A549 (cell line): ENCODE data around the gene TUSC2.

Experiments
- BHLHE40 ChIP-seq: IDR thresholded peaks from 2 replicates; pipeline ENCODE4 v1.6.1; 2012; ENCODE audit warnings: low read depth, low read length, inconsistent platforms
- CBX8 ChIP-seq: fragments of 200-600 bp; sonication (generic); IDR thresholded peaks from 2 replicates; pipeline ENCODE4 v1.6.1; 2016
- CHD2 ChIP-seq: fragments of 150-350 bp; IDR thresholded peaks from 2 replicates; pipeline ENCODE4 v1.6.1; 2014; ENCODE audit warnings: low read length; ENCODE audit not compliant: partially characterized antibody
- CTCF ChIP-seq: fragments of >200 bp; sonication (Bioruptor Twin); formaldehyde crosslinking; IDR thresholded peaks from 3 replicates; pipeline ENCODE4 v1.5.1; 2016
- ELK1 ChIP-seq: fragments of 150-350 bp; IDR thresholded peaks from 2 replicates; pipeline ENCODE4 v1.6.1; 2014; ENCODE audit warnings: low read depth, mild to moderate bottlenecking, low read length
- NR3C1 ChIP-seq: fragments of >200 bp; sonication (Bioruptor Twin); formaldehyde crosslinking; IDR thresholded peaks from 3 replicates; pipeline ENCODE4 v1.6.1; 2017
- POLR2A ChIP-seq: IDR thresholded peaks from 2 replicates; pipeline ENCODE4 v1.6.1; 2012; ENCODE audit warnings: mild to moderate bottlenecking, low read length
- SMC3 ChIP-seq: fragments of >200 bp; sonication (Bioruptor Twin); formaldehyde crosslinking; IDR thresholded peaks from 3 replicates; pipeline ENCODE4 v1.6.1; 2018; ENCODE audit warnings: inconsistent platforms
- TF ChIP-seq, protein P1 (sequence below): fragments of 450-650 bp; IDR thresholded peaks from 2 replicates; pipeline ENCODE4 v1.6.1; 2014; ENCODE audit warnings: antibody characterized with exemption

GRCh38 chr3:50322386-50323091 lies 5.5 kb downstream of the TUSC2 start, which contains the start of gene HYAL2:
- TF ChIP-seq POLR2A (no peak), CTCF (no peak), BHLHE40 (no peak), SMC3 (no peak), ELK1 (no peak), NR3C1 (no peak), CHD2 (no peak), CBX8 (no peak)
- TF ChIP-seq, protein P1, sequence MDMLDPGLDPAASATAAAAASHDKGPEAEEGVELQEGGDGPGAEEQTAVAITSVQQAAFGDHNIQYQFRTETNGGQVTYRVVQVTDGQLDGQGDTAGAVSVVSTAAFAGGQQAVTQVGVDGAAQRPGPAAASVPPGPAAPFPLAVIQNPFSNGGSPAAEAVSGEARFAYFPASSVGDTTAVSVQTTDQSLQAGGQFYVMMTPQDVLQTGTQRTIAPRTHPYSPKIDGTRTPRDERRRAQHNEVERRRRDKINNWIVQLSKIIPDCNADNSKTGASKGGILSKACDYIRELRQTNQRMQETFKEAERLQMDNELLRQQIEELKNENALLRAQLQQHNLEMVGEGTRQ: no peak
